NCI-H2107 treated with DMSO at 0.1 percent for 48 hours (cell line): ENCODE measurements around the gene MAP3K2.

Experiments used
- DNase-seq: peaks from one replicate; lab custom pipeline; 2025; ENCODE audit not compliant: unreplicated experiment; lab: John Stamatoyannopoulos, UW

The MAP3K2 gene

GRCh38 chr2:127408004-127408806 lies 20.4 kb upstream of the MAP3K2 start:
- DNase-seq: peak; percentile 48

DNA sequence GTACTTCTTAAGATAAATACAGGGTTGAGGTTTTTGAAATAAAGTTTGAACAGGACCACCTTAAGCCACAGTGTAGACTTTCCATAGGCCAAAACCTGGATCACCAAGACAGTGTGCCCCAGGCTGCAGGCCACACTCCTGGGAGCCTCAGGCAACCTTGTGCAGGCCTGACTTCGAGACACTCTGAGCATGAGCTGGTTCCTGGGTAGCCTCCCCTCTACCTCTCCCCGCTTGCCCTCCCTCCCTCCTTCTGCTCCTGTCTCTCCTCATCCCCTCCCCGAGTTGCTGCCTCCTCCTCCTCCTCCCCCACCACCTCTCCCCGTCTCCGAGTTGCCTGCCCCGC lies 19.9 kb upstream of the MAP3K2 start:
- DNase-seq: no peak

- no peak for DNase-seq
Observed at GRCh38 chr2:127407091-127407490, 19.3 kb upstream of the MAP3K2 start.

GRCh38 chr2:127406454-127406853 lies 18.7 kb upstream of the MAP3K2 start:
- DNase-seq: no peak

DNA sequence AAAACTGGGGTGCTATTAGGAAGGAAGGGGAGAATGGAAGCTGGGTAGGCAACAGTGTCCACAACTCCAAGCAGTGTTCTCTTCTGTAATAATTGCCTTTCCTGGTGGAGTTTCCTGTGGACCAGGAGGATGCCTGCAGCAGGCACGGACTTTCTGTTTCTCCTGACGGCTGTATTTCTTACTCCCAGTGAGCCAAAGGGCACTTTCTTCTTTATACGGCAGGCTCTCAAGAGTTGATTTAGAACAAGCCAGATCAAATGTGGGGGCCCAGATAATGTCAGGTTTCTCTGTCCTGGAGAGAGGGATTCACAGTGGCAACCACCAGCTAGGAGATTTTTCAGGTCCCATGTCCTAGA lies 17.5 kb upstream of the MAP3K2 start:
- DNase-seq: no peak

DNA sequence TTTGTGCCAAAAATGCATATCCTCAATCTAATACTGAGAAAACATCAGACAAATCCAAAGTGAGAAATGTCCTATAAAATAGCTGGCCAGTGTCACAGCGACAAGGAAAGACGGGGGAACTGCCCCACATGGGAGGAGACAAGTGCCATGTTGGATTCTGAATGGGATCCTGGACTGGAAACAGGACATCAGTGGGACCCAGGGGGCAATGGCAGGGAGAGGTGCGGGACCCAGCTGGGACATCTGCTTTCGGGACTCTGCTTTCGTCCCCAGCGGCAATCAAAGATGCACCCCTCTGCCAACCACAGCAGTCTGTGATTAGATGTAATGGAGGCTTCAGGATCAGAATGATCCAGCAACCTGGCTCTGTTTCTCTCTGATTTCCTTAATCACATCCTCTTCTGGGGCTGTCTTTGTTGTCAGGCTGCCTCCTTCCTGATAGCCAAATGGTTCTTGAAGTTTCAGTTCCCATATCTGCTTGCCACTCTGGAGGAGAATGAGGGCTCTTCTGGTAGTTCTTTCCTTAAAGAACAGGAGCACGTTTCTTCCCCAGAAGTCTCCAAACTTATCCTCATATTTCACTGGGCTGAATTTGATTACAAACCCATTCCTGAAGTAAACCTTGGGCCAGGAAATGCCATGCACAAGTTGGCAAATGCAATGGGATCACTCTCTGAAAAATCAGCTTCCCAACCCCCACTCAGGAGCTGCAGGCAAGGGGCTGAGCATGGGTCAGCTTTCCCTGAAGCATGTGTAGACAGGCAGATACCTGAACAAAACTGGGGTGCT lies 16.9 kb upstream of the MAP3K2 start:
- DNase-seq: no peak

- no peak for DNase-seq
Observed at GRCh38 chr2:127403460-127403859, 15.7 kb upstream of the MAP3K2 start.

- DNase-seq: no peak
Observed at GRCh38 chr2:127401757-127402695, 14.3 kb upstream of the MAP3K2 start.

DNA sequence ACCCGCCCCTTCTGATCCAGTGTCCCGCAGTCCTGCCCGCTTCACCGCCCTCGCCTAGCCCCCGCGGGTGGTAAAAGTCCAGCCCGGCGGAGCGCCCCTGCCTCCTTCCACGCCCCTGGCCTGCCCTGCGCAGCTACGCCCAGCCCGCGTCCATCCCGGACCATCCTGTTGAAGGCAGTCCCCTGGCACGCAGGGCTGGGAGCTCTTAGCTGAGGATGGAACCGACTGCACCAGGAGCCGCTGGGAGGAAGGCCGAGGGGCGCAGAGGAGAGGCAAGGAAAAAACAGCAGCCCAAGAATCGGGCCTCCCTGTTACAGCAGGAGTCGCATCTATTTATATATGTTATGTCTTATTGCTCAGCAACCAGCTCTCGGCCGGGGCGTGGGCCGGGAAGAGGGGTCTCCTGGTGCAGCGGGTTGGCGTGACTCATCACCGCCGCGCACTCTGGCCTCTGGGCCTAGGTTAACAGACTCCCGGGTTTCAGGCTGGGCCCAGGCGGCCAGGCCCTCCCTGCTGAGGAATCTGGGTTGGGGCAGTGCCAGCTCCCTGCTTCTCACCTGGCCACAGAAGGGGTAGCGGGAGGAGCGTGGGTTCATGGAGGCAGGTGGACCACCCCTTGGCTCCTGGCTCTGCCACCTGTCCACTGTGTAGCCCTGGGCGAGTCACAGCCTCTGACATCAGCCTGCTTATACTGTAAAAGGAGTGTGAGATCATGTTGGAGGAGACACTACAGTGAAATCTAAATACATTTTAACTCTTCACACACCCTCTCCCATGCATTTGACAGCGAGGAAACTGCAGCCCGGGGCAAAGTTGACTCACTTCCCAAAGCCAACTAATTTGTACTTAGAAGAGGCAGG lies 13.4 kb upstream of the MAP3K2 start:
- no peak for DNase-seq

DNA sequence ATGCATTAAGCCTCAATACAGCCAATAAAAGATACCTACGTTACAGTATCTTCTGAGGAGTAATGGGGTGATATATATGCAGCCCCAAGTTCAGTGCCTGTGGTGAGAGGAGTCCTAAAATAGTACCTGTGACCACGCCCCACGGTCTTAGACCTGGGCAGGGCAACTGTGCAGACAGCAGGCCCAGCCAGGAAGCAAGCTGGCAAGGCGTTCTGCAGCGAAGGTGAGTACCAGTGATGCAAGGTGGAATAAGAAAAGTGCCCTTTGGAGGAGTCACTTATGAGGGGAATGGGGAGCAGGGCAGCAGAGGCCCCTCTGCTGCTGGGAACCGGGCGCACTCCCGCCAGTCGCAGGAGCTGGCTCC lies 12.7 kb upstream of the MAP3K2 start:
- DNase-seq: no peak

- no peak for DNase-seq
Observed at GRCh38 chr2:127398239-127398590, 10.4 kb upstream of the MAP3K2 start.

GRCh38 chr2:127397568-127398238 lies 9.9 kb upstream of the MAP3K2 start:
- DNase-seq: no peak

DNA sequence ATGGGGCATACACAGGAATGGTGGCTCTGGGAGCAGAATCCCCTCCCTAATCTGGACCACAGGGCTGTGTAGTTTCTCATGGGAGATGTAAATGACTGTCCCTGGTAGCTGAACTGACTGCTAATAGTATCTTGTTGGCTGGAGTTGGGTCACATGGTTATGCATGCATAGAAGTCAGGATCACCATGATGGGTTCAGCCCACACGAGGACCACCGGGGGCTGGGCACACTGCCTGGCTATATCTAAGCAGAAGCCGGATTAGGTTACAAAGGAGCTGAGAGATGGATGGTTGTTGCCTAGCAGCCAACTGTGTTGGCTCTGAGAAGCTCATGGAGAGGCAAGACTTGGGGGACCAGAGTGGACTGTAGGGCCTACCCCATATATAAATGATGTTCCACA lies 6.7 kb upstream of the MAP3K2 start:
- no peak for DNase-seq

GRCh38 chr2:127392828-127393578 lies 5.2 kb upstream of the MAP3K2 start:
- no peak for DNase-seq

DNA sequence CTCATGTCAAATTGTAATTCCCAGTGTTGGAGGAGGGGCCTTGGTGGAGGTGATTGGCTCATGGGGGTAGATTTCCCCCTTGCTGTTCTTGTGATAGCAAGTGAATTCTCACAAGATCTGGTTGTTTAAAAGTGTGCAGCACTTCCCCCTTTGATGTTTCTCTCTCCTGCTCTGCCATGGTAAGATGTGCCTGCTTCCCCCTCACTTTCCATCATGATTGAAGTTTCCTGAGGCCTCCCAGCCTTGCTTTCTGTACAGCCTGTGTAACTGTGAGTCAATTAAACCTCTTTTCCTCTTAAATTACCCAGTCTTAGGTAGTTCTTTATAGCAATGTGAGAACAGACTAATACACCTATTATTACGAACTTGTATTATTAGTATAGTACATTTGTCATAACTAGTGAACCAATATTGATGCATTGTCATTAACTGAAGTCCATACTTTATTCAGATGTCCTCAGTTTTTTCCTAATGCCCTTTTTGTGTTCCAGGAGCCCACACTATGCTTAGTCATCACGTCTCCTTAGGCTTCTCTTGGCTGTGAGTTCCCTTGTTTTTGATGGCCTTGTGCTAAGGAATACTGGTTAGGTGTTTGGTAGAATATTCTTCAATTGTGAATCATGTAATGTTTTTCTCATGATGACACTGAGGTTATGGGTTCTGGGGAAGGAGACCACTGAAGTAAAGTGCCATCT lies 4.5 kb upstream of the MAP3K2 start:
- DNase-seq: no peak

- DNase-seq: no peak
Observed at GRCh38 chr2:127389778-127390435, 2.1 kb upstream of the MAP3K2 start.

DNA sequence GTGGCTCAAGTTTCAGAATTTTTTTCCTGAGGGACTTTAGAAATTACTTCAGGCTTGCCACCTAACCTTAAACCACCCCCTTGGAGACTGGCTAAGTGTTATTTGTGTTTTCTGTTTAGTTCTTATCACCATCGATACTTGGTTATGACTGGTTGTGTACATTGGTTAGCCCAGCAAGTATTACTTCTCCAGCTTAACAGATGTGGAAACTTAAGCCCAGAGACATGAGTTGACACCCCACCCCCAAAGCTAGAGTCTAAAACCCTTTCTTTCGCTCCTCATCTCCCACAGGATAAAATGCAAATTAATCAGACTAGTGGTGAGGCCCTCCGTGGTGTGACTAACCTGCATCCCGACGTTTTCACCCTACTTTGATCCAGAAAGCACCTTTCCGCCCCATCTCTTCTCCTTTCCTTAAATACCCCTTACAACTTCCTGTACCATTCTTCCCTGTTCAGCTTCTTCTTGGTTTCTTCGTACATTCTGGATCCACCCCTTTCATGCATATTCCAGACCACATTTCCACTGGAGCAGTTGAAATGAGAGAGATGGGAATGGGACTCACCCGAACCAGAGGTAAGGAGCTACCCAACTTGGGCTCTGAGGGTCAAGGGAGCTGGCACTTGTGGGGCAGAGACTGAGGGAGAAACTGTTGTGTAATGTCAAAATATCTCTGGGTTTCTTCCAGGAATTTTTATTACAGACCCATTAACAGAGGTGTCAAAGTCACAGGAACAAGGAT lies 819 bp upstream of the MAP3K2 start:
- no peak for DNase-seq
